ENCODE results near the gene ACSM3. TPM values are rescaled to one million over a fixed set of nuclear protein-coding genes. Genes with fewer than 3 reads are reported as not detected.

Gene ACSM3
- polyA plus RNA-seq, 1 of the 3 experiments (the other 2 are of a cell fraction) = 0.44 TPM

- peak within 1 kb of the TSS; percentile 80 to 86 for H3K27ac ChIP-seq (ENCODE audit: low read depth in 2 of 2, low read length in 1 of 2)
- no peaks in the 10 kb centered on the region for H3K9me2 ChIP-seq
- peaks cover 36% of the 10 kb centered on the region for H3F3A ChIP-seq (replicated peaks; ENCODE audit: insufficient read depth)
- DNase-seq = peak; percentile 94
- H3K9me3 ChIP-seq = no peaks in the 10 kb centered on the region
- peak within 1 kb of the TSS; percentile 80 for H3K9ac ChIP-seq
- peak within 1 kb of the TSS; percentile 93 for H3K4me2 ChIP-seq
- peaks cover 3% of the 10 kb centered on the region in 2 experiments for H3K36me3 ChIP-seq (replicated peaks in 1 of 2; ENCODE audit: control insufficient read depth in 1 of 2, insufficient read depth in 2 of 2, low read length in 1 of 2)
- H3K79me2 ChIP-seq (ENCODE audit: insufficient read depth) = peaks cover 26% of the 10 kb centered on the region; the same call in 1 of the 2 replicates
- no peaks in the 10 kb centered on the region for H3K27me3 ChIP-seq (ENCODE audit: insufficient read depth)
- WGBS (ENCODE audit: low lambda C conversion rate) = 2% methylated on average over 36 of the region's 74 CpGs
- ChIA-PET CTCF (interaction anchor here (0.6 to 2.1 kb wide), 8 partner anchors 8 to 494 kb away, joined by 3 to 8 read pairs (median 4); no protein-coding TSS in a partner anchor), POLR2A (interaction anchor here (1.2 to 1.8 kb wide), 3 partner anchors 9 to 94 kb away, joined by 5 to 8 read pairs (median 6); partner anchors contain the start of genes DCUN1D3 and LYRM1)
- peaks cover 2 to 4% of the 10 kb centered on the region in 2 experiments; a peak in 2 of 4 replicates for H3K4me1 ChIP-seq (ENCODE audit: control insufficient read depth in 1 of 2, insufficient read depth in 2 of 2, low read depth in 1 of 2, low read length in 1 of 2)
- peak within 1 kb of the TSS; percentile 95 for H2AFZ ChIP-seq (ENCODE audit: low read depth)
- peak within 1 kb of the TSS; percentile 76 to 82 for H3K4me3 ChIP-seq (ENCODE audit: low read depth in 2 of 2, low read length in 1 of 2)
- no peaks in the 10 kb centered on the region for H4K20me1 ChIP-seq (ENCODE audit: insufficient read depth)
- TF ChIP-seq, protein P1, sequence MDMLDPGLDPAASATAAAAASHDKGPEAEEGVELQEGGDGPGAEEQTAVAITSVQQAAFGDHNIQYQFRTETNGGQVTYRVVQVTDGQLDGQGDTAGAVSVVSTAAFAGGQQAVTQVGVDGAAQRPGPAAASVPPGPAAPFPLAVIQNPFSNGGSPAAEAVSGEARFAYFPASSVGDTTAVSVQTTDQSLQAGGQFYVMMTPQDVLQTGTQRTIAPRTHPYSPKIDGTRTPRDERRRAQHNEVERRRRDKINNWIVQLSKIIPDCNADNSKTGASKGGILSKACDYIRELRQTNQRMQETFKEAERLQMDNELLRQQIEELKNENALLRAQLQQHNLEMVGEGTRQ (IDR thresholded peaks at IDR 0.05; ENCODE audit: borderline replicate concordance, low read depth, low read length) = no peak
- TF ChIP-seq REST (IDR thresholded peaks at IDR 0.05; ENCODE audit: low read depth, low read length) = peak; percentile 37; the same call in 1 of the 2 replicates
- TF ChIP-seq YY1 (IDR thresholded peaks at IDR 0.05; ENCODE audit: low read depth) = peak; percentile 91
- peak; percentile 95 for TF ChIP-seq TAF1 (IDR thresholded peaks at IDR 0.05; ENCODE audit: borderline replicate concordance, low read depth, low read length)
- TF ChIP-seq RXRA (IDR thresholded peaks at IDR 0.05; ENCODE audit: borderline replicate concordance, low read depth) = no peak
- no peak for TF ChIP-seq IRF3 (IDR thresholded peaks at IDR 0.05; ENCODE audit: low read depth, low read length)
- TF ChIP-seq POLR2AphosphoS5 (IDR thresholded peaks at IDR 0.05; ENCODE audit: low read depth, low read length) = peak; percentile 83
- no peak for TF ChIP-seq TEAD4 (IDR thresholded peaks at IDR 0.05; ENCODE audit: borderline replicate concordance, insufficient read depth)
- TF ChIP-seq EZH2phosphoT487 (IDR thresholded peaks at IDR 0.05; ENCODE audit: borderline replicate concordance, low read depth) = no peak
- TF ChIP-seq TCF12 (IDR thresholded peaks at IDR 0.05) = peak; percentile 33; the same call in 1 of the 2 replicates
- no peak for TF ChIP-seq MEF2A (IDR thresholded peaks at IDR 0.05; ENCODE audit: borderline replicate concordance, low read depth)
- TF ChIP-seq SMC3 (IDR thresholded peaks at IDR 0.05; ENCODE audit: low read depth, low read length) = 0 out of 2 replicates have a peak, but pooled peaks have one; percentile 13
- TF ChIP-seq NRF1 (IDR thresholded peaks at IDR 0.05; ENCODE audit: low read depth, low read length) = no peak
- peak; percentile 90 for TF ChIP-seq ELF1 (IDR thresholded peaks at IDR 0.05)
- no peak for TF ChIP-seq FOSL2 (IDR thresholded peaks at IDR 0.05; ENCODE audit: borderline replicate concordance, low read depth)
- peak; percentile 62; the same call in 1 of the 2 replicates for TF ChIP-seq NFIC (IDR thresholded peaks at IDR 0.05; ENCODE audit: borderline replicate concordance)
- TF ChIP-seq FOXJ3 (CRISPR knock-in tag; IDR thresholded peaks at IDR 0.05) = peak; percentile 25; the same call in 1 of the 2 replicates
- TF ChIP-seq RFX5 (IDR thresholded peaks at IDR 0.05; ENCODE audit: low read length) = 0 out of 2 replicates have a peak, but pooled peaks have one; percentile 19
- TF ChIP-seq, protein P2, sequence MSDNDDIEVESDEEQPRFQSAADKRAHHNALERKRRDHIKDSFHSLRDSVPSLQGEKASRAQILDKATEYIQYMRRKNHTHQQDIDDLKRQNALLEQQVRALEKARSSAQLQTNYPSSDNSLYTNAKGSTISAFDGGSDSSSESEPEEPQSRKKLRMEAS (IDR thresholded peaks at IDR 0.05; ENCODE audit: low read depth) = peak; percentile 89
- peak; percentile 60; the same call in 1 of the 2 replicates for TF ChIP-seq FOXM1 (IDR thresholded peaks at IDR 0.05; ENCODE audit: low read depth)
- no peak for TF ChIP-seq JUND (IDR thresholded peaks at IDR 0.05)
- peak; percentile 96 for TF ChIP-seq GABPA (IDR thresholded peaks at IDR 0.05; ENCODE audit: low read depth)
- TF ChIP-seq RCOR1 (IDR thresholded peaks at IDR 0.05; ENCODE audit: low read length) = no peak; the same call in 1 of the 2 replicates
- TF ChIP-seq SIN3A (IDR thresholded peaks at IDR 0.05; ENCODE audit: borderline replicate concordance, low read depth, low read length) = peak; percentile 95
- TF ChIP-seq, protein P3, sequence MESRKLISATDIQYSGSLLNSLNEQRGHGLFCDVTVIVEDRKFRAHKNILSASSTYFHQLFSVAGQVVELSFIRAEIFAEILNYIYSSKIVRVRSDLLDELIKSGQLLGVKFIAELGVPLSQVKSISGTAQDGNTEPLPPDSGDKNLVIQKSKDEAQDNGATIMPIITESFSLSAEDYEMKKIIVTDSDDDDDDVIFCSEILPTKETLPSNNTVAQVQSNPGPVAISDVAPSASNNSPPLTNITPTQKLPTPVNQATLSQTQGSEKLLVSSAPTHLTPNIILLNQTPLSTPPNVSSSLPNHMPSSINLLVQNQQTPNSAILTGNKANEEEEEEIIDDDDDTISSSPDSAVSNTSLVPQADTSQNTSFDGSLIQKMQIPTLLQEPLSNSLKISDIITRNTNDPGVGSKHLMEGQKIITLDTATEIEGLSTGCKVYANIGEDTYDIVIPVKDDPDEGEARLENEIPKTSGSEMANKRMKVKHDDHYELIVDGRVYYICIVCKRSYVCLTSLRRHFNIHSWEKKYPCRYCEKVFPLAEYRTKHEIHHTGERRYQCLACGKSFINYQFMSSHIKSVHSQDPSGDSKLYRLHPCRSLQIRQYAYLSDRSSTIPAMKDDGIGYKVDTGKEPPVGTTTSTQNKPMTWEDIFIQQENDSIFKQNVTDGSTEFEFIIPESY (IDR thresholded peaks at IDR 0.05; ENCODE audit: borderline replicate concordance, low read depth) = peak; percentile 89; the same call in 1 of the 2 replicates
Measured at GRCh38 chr16:20806168-20807050, 42.6 kb downstream of the ACSM3 start, which contains the start of the genes ERI2 and REXO5. ERI2 (minus strand) TSS chr16:20806472; CDS start chr16:20806430, 42 bp downstream. REXO5 (plus strand) TSS chr16:20806527; CDS start chr16:20806954, 427 bp downstream.
